Liver (tissue), 3 donors: ENCODE data around the gene ENKD1.

ENCODE experiments used
- ATF3 ChIP-seq: IDR thresholded peaks from 2 replicates; pipeline ENCODE4 v1.6.1; 2016; ENCODE audit warnings: antibody characterized with exemption
- CTCF ChIP-seq: fragments of 150-350 bp; IDR thresholded peaks from 2 replicates; pipeline ENCODE4 v1.5.1; 2017; ENCODE audit warnings: improper control_type of control experiment, low read depth, low read length; ENCODE audit not compliant: missing input control
- EGR1 ChIP-seq, 2 donors: IDR thresholded peaks; 2 replicates each; pipeline ENCODE4 v1.6.1; 2016 to 2018; ENCODE audit warnings: antibody characterized with exemption in 2 of 2, low read depth in 2 of 2
- FOXA2 ChIP-seq: IDR thresholded peaks from 2 replicates; pipeline ENCODE4 v1.6.1; 2016; ENCODE audit warnings: antibody characterized with exemption
- HNF4A ChIP-seq, 2 donors: conservative IDR thresholded peaks; 2 replicates each; pipeline ENCODE4 v1.6.1; 2016; ENCODE audit warnings: antibody characterized with exemption in 2 of 2, mild to moderate bottlenecking in 2 of 2
- HNF4G ChIP-seq: IDR thresholded peaks from 2 replicates; pipeline ENCODE4 v1.6.1; 2016; ENCODE audit warnings: antibody characterized with exemption
- JUND ChIP-seq, 2 donors: IDR thresholded peaks; 2 replicates each; pipeline ENCODE4 v1.6.1; 2016; ENCODE audit warnings: antibody characterized with exemption in 2 of 2
- RAD21 ChIP-seq, 2 donors: IDR thresholded peaks; 2 replicates each; pipeline ENCODE4 v1.6.1; 2016; ENCODE audit warnings: antibody characterized with exemption in 2 of 2, mild to moderate bottlenecking in 2 of 2
- REST ChIP-seq: IDR thresholded peaks from 2 replicates; pipeline ENCODE4 v1.6.1; 2016; ENCODE audit warnings: antibody characterized with exemption, mild to moderate bottlenecking
- RXRA ChIP-seq, 2 donors: IDR thresholded peaks; 2 replicates each; pipeline ENCODE4 v1.6.1; 2017 to 2018; ENCODE audit warnings: antibody characterized with exemption in 2 of 2, mild to moderate bottlenecking in 1 of 2
- SP1 ChIP-seq: IDR thresholded peaks from 2 replicates; pipeline ENCODE4 v1.6.1; 2018; ENCODE audit warnings: antibody characterized with exemption, mild to moderate bottlenecking
- TAF1 ChIP-seq: conservative IDR thresholded peaks from 2 replicates; pipeline ENCODE4 v1.6.1; 2016; ENCODE audit warnings: antibody characterized with exemption, mild to moderate bottlenecking
- YY1 ChIP-seq: IDR thresholded peaks from 2 replicates; pipeline ENCODE4 v1.6.1; 2016; ENCODE audit warnings: antibody characterized with exemption, mild to moderate bottlenecking
- TF ChIP-seq, protein P1 (sequence below): IDR thresholded peaks from 2 replicates; pipeline ENCODE4 v1.6.1; 2016; ENCODE audit warnings: antibody characterized with exemption
- donor health status: healthy.
- donor health status: healthy.

- TF ChIP-seq CTCF (no peak), EGR1 (IDR thresholded peaks at IDR 0.05; ENCODE audit: low read depth in 2 of 2) (no peak), RXRA (IDR thresholded peaks at IDR 0.05) (no peak), RAD21 (IDR thresholded peaks at IDR 0.05) (no peak), HNF4A (conservative IDR thresholded peaks at IDR 0.05) (no peak), REST (no peak), JUND (IDR thresholded peaks at IDR 0.05) (no peak), YY1 (no peak), SP1 (no peak), TAF1 (no peak), ATF3 (no peak), HNF4G (no peak), FOXA2 (no peak)
- TF ChIP-seq, protein P1, sequence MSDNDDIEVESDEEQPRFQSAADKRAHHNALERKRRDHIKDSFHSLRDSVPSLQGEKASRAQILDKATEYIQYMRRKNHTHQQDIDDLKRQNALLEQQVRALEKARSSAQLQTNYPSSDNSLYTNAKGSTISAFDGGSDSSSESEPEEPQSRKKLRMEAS, result no peak
Observed at GRCh38 chr16:67667453-67667816, 885 bp upstream of the ENKD1 start.
